HepG2 (cell line): ENCODE results near the gene EXTL1. TPM values are rescaled to one million over a fixed set of nuclear protein-coding genes. Genes with fewer than 3 reads are reported as not detected.

ENCODE experiments used
- DPF2 ChIP-seq: sonication (generic); formaldehyde crosslinking; IDR thresholded peaks from 2 replicates; pipeline ENCODE4 v1.4.0; 2020; ENCODE audit warnings: mild to moderate bottlenecking, low read depth, missing genetic modification reagents, borderline replicate concordance
- HNRNPK ChIP-seq: fragments of 200-400 bp; formaldehyde crosslinking; IDR thresholded peaks from 2 replicates; pipeline ENCODE4 v1.6.1; 2018; ENCODE audit warnings: low read length, low read depth, moderate library complexity, mild to moderate bottlenecking; ENCODE audit not compliant: poor library complexity, severe bottlenecking
- IKZF4 ChIP-seq: sonication (generic); formaldehyde crosslinking; IDR thresholded peaks from 2 replicates; pipeline ENCODE4 v1.5.1; 2020; ENCODE audit warnings: borderline replicate concordance, mild to moderate bottlenecking, low read depth, missing genetic modification reagents; ENCODE audit errors: not compliant biosample characterization
- JUND ChIP-seq: sonication (generic); formaldehyde crosslinking; IDR thresholded peaks from 2 replicates; pipeline ENCODE4 v1.8.0; 2022; ENCODE audit warnings: mild to moderate bottlenecking, missing genetic modification reagents
- KLF9 ChIP-seq: IDR thresholded peaks from 2 replicates; pipeline ENCODE4 v1.6.1; 2016; ENCODE audit warnings: low read depth
- MTF1 ChIP-seq: sonication (generic); formaldehyde crosslinking; IDR thresholded peaks from 2 replicates; pipeline ENCODE4 v1.5.0; 2020; ENCODE audit warnings: missing genetic modification reagents
- NR2F1 ChIP-seq, 2 experiments: fragments of 450-650 bp in 1 of 2; formaldehyde crosslinking in 1 of 2; IDR thresholded peaks; 2 replicates each; pipeline versions ENCODE4 v1.5.0 to v1.6.1; 2016 to 2020; ENCODE audit warnings: mild to moderate bottlenecking in 1 of 2, missing compliant biosample characterization in 1 of 2, missing genetic modification reagents in 1 of 2, moderate library complexity in 1 of 2
- PITX1 ChIP-seq: sonication (generic); formaldehyde crosslinking; IDR thresholded peaks from 2 replicates; pipeline ENCODE4 v1.5.1; 2020; ENCODE audit warnings: mild to moderate bottlenecking, missing genetic modification reagents
- RAD21 ChIP-seq: fragments of 450-650 bp; formaldehyde crosslinking; IDR thresholded peaks from 2 replicates; pipeline ENCODE4 v1.5.0; 2020; ENCODE audit warnings: mild to moderate bottlenecking
- SMARCE1 ChIP-seq: fragments of 450-650 bp; IDR thresholded peaks from 2 replicates; pipeline ENCODE4 v1.6.1; 2017; ENCODE audit warnings: borderline replicate concordance
- SP4 ChIP-seq: sonication (generic); formaldehyde crosslinking; IDR thresholded peaks from 2 replicates; pipeline ENCODE4 v1.8.1; 2023; ENCODE audit warnings: mild to moderate bottlenecking, missing genetic modification reagents
- SRSF4 ChIP-seq: fragments of 200-400 bp; formaldehyde crosslinking; IDR thresholded peaks from one replicate; pipeline ENCODE4 v1.6.1; 2018; ENCODE audit warnings: mild to moderate bottlenecking, low read depth, low read length, moderate library complexity; ENCODE audit not compliant: poor library complexity, severe bottlenecking
- TRIM24 ChIP-seq: sonication (generic); formaldehyde crosslinking; IDR thresholded peaks from 2 replicates; pipeline ENCODE4 v1.8.0; 2022; ENCODE audit warnings: mild to moderate bottlenecking, missing genetic modification reagents
- ZFY ChIP-seq: sonication (generic); formaldehyde crosslinking; IDR thresholded peaks from 2 replicates; pipeline ENCODE4 v1.4.0; 2020; ENCODE audit warnings: missing genetic modification reagents
- ZNF292 ChIP-seq: sonication (generic); formaldehyde crosslinking; IDR thresholded peaks from 2 replicates; pipeline ENCODE4 v1.8.1; 2022; ENCODE audit warnings: mild to moderate bottlenecking, low read depth, missing genetic modification reagents, borderline replicate concordance
- ZNF317 ChIP-seq: sonication (generic); formaldehyde crosslinking; IDR thresholded peaks from 2 replicates; pipeline ENCODE4 v1.5.0; 2020; ENCODE audit warnings: mild to moderate bottlenecking, missing genetic modification reagents
- ZNF34 ChIP-seq: sonication (generic); formaldehyde crosslinking; IDR thresholded peaks from 2 replicates; pipeline ENCODE4 v1.4.0; 2020; ENCODE audit warnings: mild to moderate bottlenecking, missing genetic modification reagents, borderline replicate concordance
- ZNF367 ChIP-seq: sonication (generic); formaldehyde crosslinking; IDR thresholded peaks from 2 replicates; pipeline ENCODE4 v1.4.0; 2020; ENCODE audit warnings: missing genetic modification reagents, borderline replicate concordance
- ZNF460 ChIP-seq: sonication (generic); formaldehyde crosslinking; IDR thresholded peaks from 2 replicates; pipeline ENCODE4 v1.5.1; 2020; ENCODE audit warnings: missing genetic modification reagents, mild to moderate bottlenecking, borderline replicate concordance
- ZNF605 ChIP-seq: sonication (generic); formaldehyde crosslinking; IDR thresholded peaks from 2 replicates; pipeline ENCODE4 v1.8.0; 2022; ENCODE audit warnings: mild to moderate bottlenecking, missing genetic modification reagents
- ZNF7 ChIP-seq: IDR thresholded peaks from 2 replicates; pipeline ENCODE4 v1.6.1; 2016; ENCODE audit warnings: missing biosample characterization, missing genetic modification reagents
- ZNF777 ChIP-seq: sonication (generic); formaldehyde crosslinking; IDR thresholded peaks from 2 replicates; pipeline ENCODE4 v1.4.0; 2020; ENCODE audit warnings: missing genetic modification reagents
- ZNF790 ChIP-seq: sonication (generic); formaldehyde crosslinking; IDR thresholded peaks from 2 replicates; pipeline ENCODE4 v1.8.0; 2022; ENCODE audit warnings: missing genetic modification reagents, mild to moderate bottlenecking, borderline replicate concordance
- ZNF879 ChIP-seq: sonication (generic); formaldehyde crosslinking; IDR thresholded peaks from 2 replicates; pipeline ENCODE4 v1.8.1; 2023; ENCODE audit warnings: missing genetic modification reagents
- ZSCAN9 ChIP-seq: IDR thresholded peaks from 2 replicates; pipeline ENCODE4 v1.6.1; 2016; ENCODE audit warnings: borderline replicate concordance
- polyA plus RNA-seq, 8 experiments: library from polyadenylated mRNA; depleted of rRNA in 3 of 8; stranded (reverse) in 7 of 8; unstranded in 1 of 8; fragments of >200 nt; fragmentation: Illumina TruSeq in 4 of 8; extraction: Trizol in 4 of 8; gene quantifications; 2 replicates each; pipeline versions ENCODE4 v1.2.1 to v1.2.3, GENCODE V29; 2011 to 2016; ENCODE audit warnings: low read depth in 4 of 8, missing spikeins in 1 of 8, mixed read lengths in 1 of 8; ENCODE audit not compliant: insufficient read depth in 1 of 8
- total RNA-seq, 5 experiments: library from RNA; depleted of rRNA; stranded (reverse); fragments of >200 nt; fragmentation: Illumina TruSeq; extraction: Trizol; gene quantifications; 2 replicates each; pipeline ENCODE4 v1.2.3, GENCODE V29; 2016; ENCODE audit warnings: low read depth in 1 of 5
- TF ChIP-seq, protein P1 (sequence below): sonication (generic); formaldehyde crosslinking; IDR thresholded peaks from 2 replicates; pipeline ENCODE4 v1.4.0; 2020; ENCODE audit warnings: low read depth, mild to moderate bottlenecking, missing genetic modification reagents
- TF ChIP-seq, protein P2 (sequence below): sonication (generic); formaldehyde crosslinking; IDR thresholded peaks from 2 replicates; pipeline ENCODE4 v1.4.0; 2020; ENCODE audit warnings: mild to moderate bottlenecking, missing genetic modification reagents

The EXTL1 gene
- total and polyA plus RNA-seq, 2 of the 13 experiments (the other 11 are each of a cell fraction or from before 2014, with no cell fraction given): 0.35 to 1.0 TPM

DNA sequence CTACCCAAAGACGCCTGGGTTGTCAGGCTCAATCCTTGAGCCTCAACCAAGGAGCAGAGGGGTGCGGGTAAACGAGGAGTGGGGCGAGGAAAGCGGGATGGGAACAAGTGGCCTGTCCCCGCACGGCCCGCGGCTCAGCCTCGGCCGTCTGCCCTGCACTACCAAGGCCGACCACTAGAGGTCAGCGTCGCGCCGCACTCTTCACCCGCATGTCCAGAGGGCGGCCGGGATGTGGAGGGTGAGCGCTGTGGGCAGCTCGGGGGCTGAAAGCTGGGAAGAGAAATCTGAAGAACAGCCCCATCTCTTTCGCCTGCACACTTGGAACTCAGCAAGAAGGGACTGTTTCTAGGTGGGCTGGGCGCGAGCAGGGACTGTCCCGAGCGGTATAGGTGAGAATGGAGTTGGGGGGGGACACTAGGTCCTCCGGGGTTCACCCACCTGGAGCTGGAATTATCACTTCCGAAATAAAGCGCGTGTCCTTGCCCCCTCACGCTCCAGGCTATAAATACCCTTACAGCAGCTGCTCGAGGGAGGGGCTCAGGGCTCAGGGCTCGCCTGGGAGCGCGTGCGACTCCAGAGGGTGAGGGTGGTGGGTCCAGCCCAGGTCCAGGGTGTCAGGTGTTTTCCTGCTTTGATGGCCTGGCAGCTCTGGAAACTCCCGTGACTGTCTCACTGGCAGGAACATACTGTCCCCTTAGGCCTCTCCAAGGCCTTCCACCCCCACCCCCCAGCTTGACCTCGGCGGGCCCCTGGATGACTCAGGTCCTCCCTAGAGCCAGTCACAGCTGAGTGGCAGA lies 14.6 kb downstream of the EXTL1 start (continued):
- TF ChIP-seq, protein P1, sequence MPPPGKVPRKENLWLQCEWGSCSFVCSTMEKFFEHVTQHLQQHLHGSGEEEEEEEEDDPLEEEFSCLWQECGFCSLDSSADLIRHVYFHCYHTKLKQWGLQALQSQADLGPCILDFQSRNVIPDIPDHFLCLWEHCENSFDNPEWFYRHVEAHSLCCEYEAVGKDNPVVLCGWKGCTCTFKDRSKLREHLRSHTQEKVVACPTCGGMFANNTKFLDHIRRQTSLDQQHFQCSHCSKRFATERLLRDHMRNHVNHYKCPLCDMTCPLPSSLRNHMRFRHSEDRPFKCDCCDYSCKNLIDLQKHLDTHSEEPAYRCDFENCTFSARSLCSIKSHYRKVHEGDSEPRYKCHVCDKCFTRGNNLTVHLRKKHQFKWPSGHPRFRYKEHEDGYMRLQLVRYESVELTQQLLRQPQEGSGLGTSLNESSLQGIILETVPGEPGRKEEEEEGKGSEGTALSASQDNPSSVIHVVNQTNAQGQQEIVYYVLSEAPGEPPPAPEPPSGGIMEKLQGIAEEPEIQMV (CRISPR knock-in tag): peak; percentile 48; the same call in 1 of the 2 replicates
- no peak for TF ChIP-seq ZNF292 (CRISPR knock-in tag)
- TF ChIP-seq NR2F1 (CRISPR knock-in tag; IDR thresholded peaks at IDR 0.05): 0 out of 4 replicates have a peak, but pooled peaks of 1 of the 2 experiments have one; percentile 40
- TF ChIP-seq IKZF4 (CRISPR knock-in tag): no peak
- no peak for TF ChIP-seq MTF1 (CRISPR knock-in tag)
- no peak for TF ChIP-seq ZNF34 (CRISPR knock-in tag)
- 0 out of 2 replicates have a peak, but pooled peaks have one; percentile 47 for TF ChIP-seq JUND
- TF ChIP-seq DPF2 (CRISPR knock-in tag): no peak
- no peak for TF ChIP-seq KLF9 (CRISPR knock-in tag)
- no peak for TF ChIP-seq TRIM24
- TF ChIP-seq ZNF460 (CRISPR knock-in tag): no peak
- TF ChIP-seq, protein P2, sequence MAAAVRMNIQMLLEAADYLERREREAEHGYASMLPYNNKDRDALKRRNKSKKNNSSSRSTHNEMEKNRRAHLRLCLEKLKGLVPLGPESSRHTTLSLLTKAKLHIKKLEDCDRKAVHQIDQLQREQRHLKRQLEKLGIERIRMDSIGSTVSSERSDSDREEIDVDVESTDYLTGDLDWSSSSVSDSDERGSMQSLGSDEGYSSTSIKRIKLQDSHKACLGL: peak; percentile 12; the same call in 1 of the 2 replicates
- TF ChIP-seq ZNF777 (CRISPR knock-in tag): peak; percentile 42; the same call in 1 of the 2 replicates
- TF ChIP-seq ZNF605 (CRISPR knock-in tag): peak; percentile 64; the same call in 1 of the 2 replicates
- peak; percentile 2; the same call in 1 of the 2 replicates for TF ChIP-seq SP4 (CRISPR knock-in tag)
- no peak for TF ChIP-seq ZNF317 (CRISPR knock-in tag)
- no peak for TF ChIP-seq SMARCE1
- TF ChIP-seq HNRNPK: peak; percentile 74
- no peak for TF ChIP-seq SRSF4
- TF ChIP-seq PITX1 (CRISPR knock-in tag): 0 out of 2 replicates have a peak, but pooled peaks have one; percentile 41
- peak; percentile 37 for TF ChIP-seq ZFY (CRISPR knock-in tag)
- no peak for TF ChIP-seq ZSCAN9 (CRISPR knock-in tag)
- TF ChIP-seq ZNF367: 0 out of 2 replicates have a peak, but pooled peaks have one; percentile 18
- TF ChIP-seq ZNF790 (CRISPR knock-in tag): 0 out of 2 replicates have a peak, but pooled peaks have one; percentile 21
- TF ChIP-seq ZNF7: no peak
- TF ChIP-seq ZNF879: no peak
- TF ChIP-seq RAD21 (CRISPR knock-in tag): peak; percentile 90
